ENCODE results near the gene PCDHGA5.
"Not testable (repeated sequence)": the region's sequence is repeated elsewhere in the genome, so short reads cannot be mapped to it uniquely, and the experiment has no call there.

PCDHGA5 gene

GRCh38 chr5:141343242-141343952 lies 20.6 kb upstream of the PCDHGA5 start, which contains the start of gene PCDHGA3:
PCDHGA3 (plus strand) TSS chr5:141343829; CDS start chr5:141344034, 205 bp downstream.
- no peak within 1 kb of the TSS for H3K4me3 ChIP-seq (ENCODE audit: low read depth, low read length)
- no peak for TF ChIP-seq CTCF (IDR thresholded peaks at IDR 0.05; ENCODE audit: insufficient read depth, low read depth, low read length, missing control alignments)
- DNase-seq (ENCODE audit: low read depth): peak; percentile 21

GRCh38 chr5:141343953-141344463 lies 20.0 kb upstream of the PCDHGA5 start:
- no peak for DNase-seq (ENCODE audit: low read depth)
- no peak overlapping the region for H3K4me3 ChIP-seq (ENCODE audit: low read depth, low read length)
- no peak for TF ChIP-seq CTCF (IDR thresholded peaks at IDR 0.05; ENCODE audit: insufficient read depth, low read depth, low read length, missing control alignments)

GRCh38 chr5:141345327-141345726 lies 18.6 kb upstream of the PCDHGA5 start:
- no peak for TF ChIP-seq CTCF (IDR thresholded peaks at IDR 0.05; ENCODE audit: insufficient read depth, low read depth, low read length, missing control alignments)

DNA sequence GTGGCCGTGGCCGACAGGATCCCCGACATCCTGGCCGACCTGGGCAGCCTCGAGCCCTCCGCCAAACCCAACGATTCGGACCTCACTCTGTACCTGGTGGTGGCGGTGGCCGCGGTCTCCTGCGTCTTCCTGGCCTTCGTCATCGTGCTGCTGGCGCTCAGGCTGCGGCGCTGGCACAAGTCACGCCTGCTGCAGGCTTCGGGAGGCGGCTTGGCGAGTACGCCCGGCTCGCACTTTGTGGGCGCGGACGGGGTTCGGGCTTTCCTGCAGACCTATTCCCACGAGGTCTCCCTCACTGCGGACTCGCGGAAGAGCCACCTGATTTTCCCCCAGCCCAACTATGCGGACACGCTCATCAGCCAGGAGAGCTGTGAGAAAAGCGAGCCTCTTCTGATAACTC lies 17.9 kb upstream of the PCDHGA5 start:
- DNase-seq (ENCODE audit: low read depth); H3K4me3 ChIP-seq (ENCODE audit: low read depth, low read length): not testable (repeated sequence)

More at GRCh38 chr5:141345327-141345726, 18.6 kb upstream of the PCDHGA5 start:
- DNase-seq (ENCODE audit: low read depth): no peak
- H3K4me3 ChIP-seq (ENCODE audit: low read depth, low read length): no peak overlapping the region

DNA sequence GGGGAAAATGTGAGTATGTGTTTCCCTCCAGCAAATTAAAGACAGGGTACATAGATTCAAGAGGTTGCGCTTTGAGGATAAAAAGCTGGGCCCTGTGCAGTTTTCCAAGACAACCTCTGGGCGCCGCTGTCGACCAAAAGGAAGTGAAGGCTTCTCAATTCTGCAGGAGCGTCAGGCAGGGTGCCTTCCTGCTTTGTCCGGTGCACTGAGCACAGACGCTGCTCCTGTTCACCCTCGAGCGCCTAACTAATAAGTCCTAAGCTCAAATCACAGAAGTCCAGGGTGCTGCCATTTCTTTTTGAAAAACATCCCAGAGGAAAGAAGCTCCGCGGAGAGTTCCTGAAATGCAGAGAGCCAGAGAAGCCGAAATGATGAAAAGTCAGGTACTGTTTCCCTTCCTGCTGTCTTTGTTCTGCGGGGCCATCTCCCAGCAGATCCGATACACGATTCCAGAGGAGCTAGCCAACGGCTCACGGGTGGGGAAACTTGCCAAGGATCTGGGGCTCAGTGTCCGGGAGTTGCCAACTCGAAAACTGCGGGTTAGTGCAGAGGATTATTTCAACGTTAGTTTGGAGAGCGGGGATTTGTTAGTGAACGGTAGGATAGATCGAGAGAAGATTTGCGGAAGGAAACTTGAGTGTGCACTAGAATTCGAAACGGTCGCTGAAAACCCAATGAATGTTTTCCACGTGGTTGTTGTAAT lies 13.9 kb upstream of the PCDHGA5 start, which contains the start of gene PCDHGB1:
Gene PCDHGB1 (plus strand): TSS at position 183 of the 703 bp plus-strand sequence. CDS start 162 bp downstream, at position 345.
- peak; percentile 55 for TF ChIP-seq CTCF (IDR thresholded peaks at IDR 0.05; ENCODE audit: insufficient read depth, low read depth, low read length, missing control alignments)
- DNase-seq (ENCODE audit: low read depth): peak; percentile 73
- H3K4me3 ChIP-seq (ENCODE audit: low read depth, low read length): peak within 1 kb of the TSS; percentile 21

GRCh38 chr5:141351591-141351990 lies 12.4 kb upstream of the PCDHGA5 start:
- no peak for TF ChIP-seq CTCF (IDR thresholded peaks at IDR 0.05; ENCODE audit: insufficient read depth, low read depth, low read length, missing control alignments)
- no peak overlapping the region for H3K4me3 ChIP-seq (ENCODE audit: low read depth, low read length)
- no peak for DNase-seq (ENCODE audit: low read depth)

GRCh38 chr5:141354900-141355469 lies 9.0 kb upstream of the PCDHGA5 start, which contains the start of gene PCDHGA4:
PCDHGA4 (plus strand) TSS chr5:141355021; CDS start chr5:141355108, 87 bp downstream.
- DNase-seq (ENCODE audit: low read depth): no peak
- peak; percentile 16 for TF ChIP-seq CTCF (IDR thresholded peaks at IDR 0.05; ENCODE audit: insufficient read depth, low read depth, low read length, missing control alignments)
- no peak within 1 kb of the TSS for H3K4me3 ChIP-seq (ENCODE audit: low read depth, low read length)
